ENCODE data around the gene OR10G4.

DNA sequence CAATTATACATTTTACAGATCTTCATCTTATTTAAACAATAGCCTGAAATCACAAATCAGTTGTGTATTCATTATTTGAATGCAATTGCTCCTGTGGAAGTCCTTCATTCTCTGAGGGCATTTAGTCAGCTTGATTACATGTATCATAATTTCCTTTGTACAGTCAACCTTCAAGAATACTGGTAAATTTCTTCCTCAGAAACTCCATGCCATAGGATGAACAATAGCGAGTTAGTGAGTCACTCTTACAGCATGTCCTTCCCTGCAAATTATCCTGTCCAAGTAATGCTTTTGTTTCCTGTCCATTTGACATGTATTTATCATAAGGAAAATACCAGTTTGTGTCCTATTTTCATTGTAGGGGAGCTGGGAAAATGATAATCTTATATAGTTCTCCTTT, 39.0 kb upstream of the OR10G4 start:
- TF ChIP-seq, protein P1, sequence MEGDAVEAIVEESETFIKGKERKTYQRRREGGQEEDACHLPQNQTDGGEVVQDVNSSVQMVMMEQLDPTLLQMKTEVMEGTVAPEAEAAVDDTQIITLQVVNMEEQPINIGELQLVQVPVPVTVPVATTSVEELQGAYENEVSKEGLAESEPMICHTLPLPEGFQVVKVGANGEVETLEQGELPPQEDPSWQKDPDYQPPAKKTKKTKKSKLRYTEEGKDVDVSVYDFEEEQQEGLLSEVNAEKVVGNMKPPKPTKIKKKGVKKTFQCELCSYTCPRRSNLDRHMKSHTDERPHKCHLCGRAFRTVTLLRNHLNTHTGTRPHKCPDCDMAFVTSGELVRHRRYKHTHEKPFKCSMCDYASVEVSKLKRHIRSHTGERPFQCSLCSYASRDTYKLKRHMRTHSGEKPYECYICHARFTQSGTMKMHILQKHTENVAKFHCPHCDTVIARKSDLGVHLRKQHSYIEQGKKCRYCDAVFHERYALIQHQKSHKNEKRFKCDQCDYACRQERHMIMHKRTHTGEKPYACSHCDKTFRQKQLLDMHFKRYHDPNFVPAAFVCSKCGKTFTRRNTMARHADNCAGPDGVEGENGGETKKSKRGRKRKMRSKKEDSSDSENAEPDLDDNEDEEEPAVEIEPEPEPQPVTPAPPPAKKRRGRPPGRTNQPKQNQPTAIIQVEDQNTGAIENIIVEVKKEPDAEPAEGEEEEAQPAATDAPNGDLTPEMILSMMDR (IDR thresholded peaks at IDR 0.05; ENCODE audit: poor library complexity), result no peak
- TF ChIP-seq EZH2phosphoT487 (IDR thresholded peaks at IDR 0.05; ENCODE audit: low read depth, severe bottlenecking, unreplicated experiment), result no peak

All from hepatocyte (in vitro differentiated cells).